ENCODE measurements around the gene SLC6A3. TPM values are rescaled to one million over a fixed set of nuclear protein-coding genes. Genes with fewer than 3 reads are reported as not detected.
A peak's percentile ranks its signal among the peaks of the same experiment; 100 is the strongest.

SLC6A3 gene
- total RNA-seq, 4 donors from 2014 or later, result 0.16 TPM; not detected in 3

- Histone ChIP-seq H3K4me1 (peaks cover 3% of the 10 kb centered on the region), H3K27ac (no peak overlapping the region), H3K4me3 (no peak overlapping the region), H3K9me3 (no peaks in the 10 kb centered on the region), H3K36me3 (no peaks in the 10 kb centered on the region), H3K27me3 (peaks cover 11% of the 10 kb centered on the region)
- DNase-seq (ENCODE audit: low spot score in 2 of 2), result no peak
- no peak for TF ChIP-seq CTCF (IDR thresholded peaks at IDR 0.05)
- TF ChIP-seq POLR2A (IDR thresholded peaks at IDR 0.05), result no peak
- TF ChIP-seq EP300 (IDR thresholded peaks at IDR 0.05), result no peak
- TF ChIP-seq POLR2AphosphoS5 (IDR thresholded peaks at IDR 0.05), result no peak
Observed at GRCh38 chr5:1418921-1419280, 26.3 kb downstream of the SLC6A3 start.

- Histone ChIP-seq H3K4me3 (no peak overlapping the region), H3K27me3 (peaks cover 16% of the 10 kb centered on the region), H3K36me3 (no peaks in the 10 kb centered on the region), H3K27ac (no peak overlapping the region), H3K4me1 (peaks cover 3% of the 10 kb centered on the region), H3K9me3 (no peaks in the 10 kb centered on the region)
- no peak for DNase-seq (ENCODE audit: low spot score in 2 of 2)
- TF ChIP-seq POLR2A (IDR thresholded peaks at IDR 0.05), result no peak
- no peak for TF ChIP-seq POLR2AphosphoS5 (IDR thresholded peaks at IDR 0.05)
- no peak for TF ChIP-seq EP300 (IDR thresholded peaks at IDR 0.05)
- TF ChIP-seq CTCF (IDR thresholded peaks at IDR 0.05), result no peak
- WGBS, result 95% methylated on average over 2 of the region's 2 CpGs
Observed at GRCh38 chr5:1418238-1418920, 26.9 kb downstream of the SLC6A3 start.

GRCh38 chr5:1417586-1418225 lies 27.5 kb downstream of the SLC6A3 start:
- Histone ChIP-seq H3K4me3 (no peak overlapping the region), H3K36me3 (no peaks in the 10 kb centered on the region), H3K27me3 (peaks cover 22% of the 10 kb centered on the region), H3K9me3 (no peaks in the 10 kb centered on the region), H3K4me1 (peaks cover 3% of the 10 kb centered on the region), H3K27ac (no peak overlapping the region)
- WGBS, result 77% methylated on average over 6 of the region's 6 CpGs
- DNase-seq (ENCODE audit: low spot score in 2 of 2), result peak in 1 of 2 donors; percentile 33
- TF ChIP-seq POLR2AphosphoS5 (IDR thresholded peaks at IDR 0.05) (no peak), POLR2A (IDR thresholded peaks at IDR 0.05) (no peak), CTCF (IDR thresholded peaks at IDR 0.05) (no peak), EP300 (IDR thresholded peaks at IDR 0.05) (no peak)

- no peak overlapping the region for H3K27ac ChIP-seq
- WGBS, result 94% methylated on average over 8 of the region's 12 CpGs
- H3K4me3 ChIP-seq, result no peak overlapping the region
- peaks cover 29% of the 10 kb centered on the region for H3K27me3 ChIP-seq
- TF ChIP-seq EP300 (IDR thresholded peaks at IDR 0.05), result no peak
- no peak for TF ChIP-seq POLR2AphosphoS5 (IDR thresholded peaks at IDR 0.05)
- no peak for TF ChIP-seq POLR2A (IDR thresholded peaks at IDR 0.05)
- no peak for TF ChIP-seq CTCF (IDR thresholded peaks at IDR 0.05)
- no peaks in the 10 kb centered on the region for H3K9me3 ChIP-seq
- DNase-seq (ENCODE audit: low spot score in 2 of 2), result peak in 1 of 2 donors; percentile 27
- H3K36me3 ChIP-seq, result no peaks in the 10 kb centered on the region
- peaks cover 3% of the 10 kb centered on the region for H3K4me1 ChIP-seq
Observed at GRCh38 chr5:1416856-1417469, 28.3 kb downstream of the SLC6A3 start.

Measured in suprapubic skin (tissue), 4 donors.